ENCODE data around the gene HAS3. TPM values are rescaled to one million over a fixed set of nuclear protein-coding genes. Genes with fewer than 3 reads are reported as not detected.
A peak's percentile ranks its signal among the peaks of the same experiment; 100 is the strongest.
"Not testable (repeated sequence)": the region's sequence is repeated elsewhere in the genome, so short reads cannot be mapped to it uniquely, and the experiment has no call there.

The HAS3 gene
- total RNA-seq, 1 donor from 2014 or later, result 0.82 TPM

DNA sequence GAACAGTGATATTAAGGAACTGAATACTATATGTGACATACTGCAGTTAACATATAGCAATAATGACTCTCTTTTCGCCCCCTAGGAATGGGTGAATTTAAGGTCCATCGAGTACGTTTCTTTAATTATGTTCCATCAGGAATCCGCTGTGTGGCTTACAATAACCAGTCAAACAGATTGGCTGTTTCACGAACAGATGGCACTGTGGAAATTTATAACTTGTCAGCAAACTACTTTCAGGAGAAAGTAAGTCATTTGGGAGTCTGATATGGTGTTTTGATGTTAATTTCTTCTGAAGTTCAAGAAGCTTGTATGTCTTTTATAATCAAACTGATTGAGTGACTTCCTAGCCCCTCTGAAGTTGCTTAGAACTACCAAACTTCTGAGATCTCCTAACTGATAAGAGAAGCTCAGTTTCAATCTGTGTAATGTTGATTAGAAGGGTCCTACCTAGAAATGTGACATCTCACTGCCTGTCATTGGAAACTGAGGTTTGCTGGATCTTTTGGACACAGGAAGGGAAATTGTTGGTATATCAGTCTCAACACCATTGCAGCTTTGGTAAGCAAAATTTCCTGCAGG, 28.0 kb downstream of the HAS3 start:
- POLR2A ChIA-PET, result interaction anchor here (0.6 to 2.6 kb wide), 9 partner anchors 54 to 1330 kb away, joined by 3 to 20 read pairs (median 5); partner anchors contain the start of genes AARS1, NFAT5, SMPD3 and SNTB2
- TF ChIP-seq, protein P1, sequence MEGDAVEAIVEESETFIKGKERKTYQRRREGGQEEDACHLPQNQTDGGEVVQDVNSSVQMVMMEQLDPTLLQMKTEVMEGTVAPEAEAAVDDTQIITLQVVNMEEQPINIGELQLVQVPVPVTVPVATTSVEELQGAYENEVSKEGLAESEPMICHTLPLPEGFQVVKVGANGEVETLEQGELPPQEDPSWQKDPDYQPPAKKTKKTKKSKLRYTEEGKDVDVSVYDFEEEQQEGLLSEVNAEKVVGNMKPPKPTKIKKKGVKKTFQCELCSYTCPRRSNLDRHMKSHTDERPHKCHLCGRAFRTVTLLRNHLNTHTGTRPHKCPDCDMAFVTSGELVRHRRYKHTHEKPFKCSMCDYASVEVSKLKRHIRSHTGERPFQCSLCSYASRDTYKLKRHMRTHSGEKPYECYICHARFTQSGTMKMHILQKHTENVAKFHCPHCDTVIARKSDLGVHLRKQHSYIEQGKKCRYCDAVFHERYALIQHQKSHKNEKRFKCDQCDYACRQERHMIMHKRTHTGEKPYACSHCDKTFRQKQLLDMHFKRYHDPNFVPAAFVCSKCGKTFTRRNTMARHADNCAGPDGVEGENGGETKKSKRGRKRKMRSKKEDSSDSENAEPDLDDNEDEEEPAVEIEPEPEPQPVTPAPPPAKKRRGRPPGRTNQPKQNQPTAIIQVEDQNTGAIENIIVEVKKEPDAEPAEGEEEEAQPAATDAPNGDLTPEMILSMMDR (IDR thresholded peaks at IDR 0.05), result no peak
- CTCF ChIA-PET, result interaction anchor here (0.8 to 1.0 kb wide), 3 partner anchors 9 to 333 kb away, joined by 3 to 4 read pairs (median 3); no protein-coding TSS in a partner anchor
- intact Hi-C loops (cut with micrococcal nuclease), result loop anchor here (2.0 to 10.0 kb wide), 6 partner anchors 205 to 979 kb away; partner anchors contain the start of genes COG8, NIP7, PDPR and SLC7A6
- Mint-ChIP-seq H3K4me1 (peaks cover 41% of the 10 kb centered on the region), H3K36me3 (ENCODE audit: low read depth) (peaks cover 43% of the 10 kb centered on the region), H3K9me3 (no peaks in the 10 kb centered on the region), H3K27ac (peak overlapping the region; percentile 85), H3K27me3 (no peaks in the 10 kb centered on the region), H3K4me3 (peak overlapping the region; percentile 94)
- DNase-seq (no peak), ATAC-seq (ENCODE audit: low read depth) (no peak)

DNA sequence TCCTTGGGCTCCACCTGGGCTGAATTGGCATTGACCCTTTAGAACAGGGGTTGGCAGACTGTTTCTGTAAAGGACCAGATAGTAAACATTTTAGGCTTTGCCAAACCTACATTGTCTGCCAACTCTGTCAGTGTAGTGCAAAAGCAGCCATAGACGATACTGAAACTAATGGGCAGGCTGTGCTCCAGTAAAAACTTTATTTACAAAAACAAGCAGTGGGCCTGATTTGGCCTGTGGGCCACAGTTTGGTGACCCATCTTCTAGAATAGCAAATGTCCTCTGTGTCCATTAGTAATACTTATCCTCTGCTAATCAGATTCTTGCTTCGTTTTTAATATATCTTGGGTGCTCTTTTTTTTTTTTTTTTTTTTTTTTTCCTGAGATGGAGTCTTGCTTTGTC, 33.2 kb downstream of the HAS3 start:
- ATAC-seq (ENCODE audit: low read depth) (no peak), DNase-seq (no peak)
- Mint-ChIP-seq H3K9me3 (no peaks in the 10 kb centered on the region), H3K4me1 (peaks cover 8% of the 10 kb centered on the region), H3K27ac (no peak overlapping the region), H3K36me3 (ENCODE audit: low read depth) (peaks cover 71% of the 10 kb centered on the region), H3K27me3 (no peaks in the 10 kb centered on the region), H3K4me3 (no peak overlapping the region)
- POLR2A ChIA-PET, result no interaction called here
- TF ChIP-seq, protein P1 (IDR thresholded peaks at IDR 0.05), result no peak
- intact Hi-C loops (cut with micrococcal nuclease), result loop anchor here (10.0 kb wide), 1 partner anchor 626 kb away; the partner anchor contains the start of gene WWP2
- CTCF ChIA-PET, result no interaction called here

DNA sequence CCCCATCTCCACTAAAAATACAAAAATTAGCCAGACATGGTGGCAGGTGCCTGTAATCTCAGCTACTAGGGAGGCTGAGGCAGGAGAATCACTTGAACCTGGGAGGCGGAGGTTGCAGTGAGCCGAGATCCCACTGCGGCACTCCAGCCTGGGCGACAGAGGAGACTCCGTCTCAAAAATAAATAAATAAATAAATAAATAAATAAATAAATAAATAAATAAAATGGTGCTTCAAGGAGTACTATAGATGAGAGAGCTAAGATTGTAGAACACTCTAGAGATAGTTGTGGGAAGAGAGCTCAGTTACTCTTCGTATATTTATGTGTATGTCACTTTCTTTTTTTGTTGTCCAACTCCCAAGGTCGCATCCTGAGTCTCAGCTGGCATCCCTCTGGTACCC, 34.0 kb downstream of the HAS3 start:
- peaks cover 73% of the 10 kb centered on the region for H3K36me3 Mint-ChIP-seq (ENCODE audit: low read depth)
- POLR2A ChIA-PET; H3K27me3 Mint-ChIP-seq; H3K9me3 Mint-ChIP-seq; H3K4me3 Mint-ChIP-seq; H3K4me1 Mint-ChIP-seq; ATAC-seq (ENCODE audit: low read depth); DNase-seq; H3K27ac Mint-ChIP-seq: not testable (repeated sequence)
- intact Hi-C loops (cut with micrococcal nuclease), result loop anchor here (10.0 kb wide), 1 partner anchor 625 kb away; the partner anchor contains the start of gene WWP2
- CTCF ChIA-PET, result interaction anchor here (1.6 kb wide), 1 partner anchor 11 kb away, joined by 5 read pairs; no protein-coding TSS in a partner anchor

DNA sequence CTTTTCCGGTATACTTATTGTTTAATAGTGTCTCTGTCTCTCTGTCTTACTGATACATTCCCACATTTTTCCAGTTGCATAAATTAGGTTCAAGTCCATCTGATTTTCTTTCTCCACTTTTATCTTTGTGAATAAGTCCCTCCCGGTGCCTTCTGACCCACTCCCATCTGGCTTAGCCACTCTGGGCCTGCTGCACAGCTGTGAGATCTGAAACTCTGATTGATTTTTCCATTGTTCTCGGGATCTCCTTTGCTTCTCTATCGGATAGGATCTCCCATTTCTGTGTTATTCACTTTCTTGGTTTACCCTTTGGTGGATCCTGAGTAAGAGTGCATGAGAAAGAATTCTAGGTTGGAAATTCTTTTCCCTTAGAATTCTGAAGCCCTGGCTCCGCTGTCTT, 35.6 kb downstream of the HAS3 start:
- Mint-ChIP-seq H3K4me3 (no peak overlapping the region), H3K27ac (no peak overlapping the region), H3K27me3 (no peaks in the 10 kb centered on the region), H3K9me3 (no peaks in the 10 kb centered on the region), H3K4me1 (no peaks in the 10 kb centered on the region), H3K36me3 (ENCODE audit: low read depth) (peaks cover 83% of the 10 kb centered on the region)
- ChIA-PET POLR2A (interaction anchor here (1.4 kb wide), 1 partner anchor 46 kb away, joined by 3 read pairs; the partner anchor contains the start of gene SNTB2), CTCF (no interaction called here)
- intact Hi-C loops (cut with micrococcal nuclease), result no loop called here
- DNase-seq, result no peak
- TF ChIP-seq, protein P1 (IDR thresholded peaks at IDR 0.05), result no peak
- ATAC-seq (ENCODE audit: low read depth), result no peak

DNA sequence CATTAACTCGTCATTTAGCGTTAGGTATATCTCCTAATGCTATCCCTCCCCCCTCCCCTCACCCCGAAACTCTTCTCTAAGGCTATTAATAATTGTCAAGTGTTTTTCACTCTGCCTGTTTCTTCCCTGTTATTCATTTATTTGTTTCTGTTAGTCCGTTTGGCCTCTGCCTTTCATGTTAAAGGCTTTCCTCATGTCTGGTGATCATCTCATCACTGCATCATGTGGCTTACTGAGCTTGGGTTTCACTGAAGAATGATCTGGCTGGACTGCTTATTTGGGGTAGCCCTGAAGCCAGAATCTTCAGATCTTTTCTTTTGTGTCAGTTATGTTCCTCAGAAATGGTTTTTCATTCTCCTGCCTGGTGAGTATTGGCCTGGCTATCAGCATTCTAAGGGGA, 36.5 kb downstream of the HAS3 start:
- Mint-ChIP-seq H3K36me3 (ENCODE audit: low read depth) (peaks cover 84% of the 10 kb centered on the region), H3K27me3 (no peaks in the 10 kb centered on the region), H3K9me3 (no peaks in the 10 kb centered on the region), H3K4me1 (no peaks in the 10 kb centered on the region), H3K4me3 (no peak overlapping the region), H3K27ac (no peak overlapping the region)
- DNase-seq, result no peak
- ChIA-PET POLR2A (interaction anchor here (1.4 kb wide), 1 partner anchor 45 kb away, joined by 3 read pairs; the partner anchor contains the start of gene SNTB2), CTCF (no interaction called here)
- ATAC-seq (ENCODE audit: low read depth), result no peak
- intact Hi-C loops (cut with micrococcal nuclease), result no loop called here
- TF ChIP-seq, protein P1 (IDR thresholded peaks at IDR 0.05), result no peak

Measured in activated B cell treated with CpG ODN at 0.5 μM for 24 hours (primary cell).